Measurements from ENCODE around the gene WWC2.

Gene WWC2

DNA sequence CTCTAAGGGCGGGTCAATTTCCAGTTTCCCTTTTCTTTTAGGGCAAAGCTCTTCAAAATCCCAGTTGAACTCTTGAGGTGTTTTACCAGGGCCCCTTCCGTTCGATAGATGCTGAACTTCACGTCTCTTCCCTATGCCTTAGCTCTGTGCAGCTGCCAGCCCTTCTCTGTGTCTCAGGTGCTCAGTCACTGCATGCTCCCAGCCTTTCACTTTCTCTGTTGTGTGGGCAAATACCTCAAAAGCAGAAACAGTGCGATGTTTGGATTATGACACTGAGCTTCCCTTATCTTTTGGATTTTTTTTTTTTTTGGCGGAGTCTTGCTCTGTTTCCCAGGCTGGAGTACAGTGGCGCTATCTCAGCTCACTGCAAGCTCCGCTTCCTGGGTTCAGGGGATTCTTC lies 112.5 kb downstream of the WWC2 start:
- TF ChIP-seq, protein P1, sequence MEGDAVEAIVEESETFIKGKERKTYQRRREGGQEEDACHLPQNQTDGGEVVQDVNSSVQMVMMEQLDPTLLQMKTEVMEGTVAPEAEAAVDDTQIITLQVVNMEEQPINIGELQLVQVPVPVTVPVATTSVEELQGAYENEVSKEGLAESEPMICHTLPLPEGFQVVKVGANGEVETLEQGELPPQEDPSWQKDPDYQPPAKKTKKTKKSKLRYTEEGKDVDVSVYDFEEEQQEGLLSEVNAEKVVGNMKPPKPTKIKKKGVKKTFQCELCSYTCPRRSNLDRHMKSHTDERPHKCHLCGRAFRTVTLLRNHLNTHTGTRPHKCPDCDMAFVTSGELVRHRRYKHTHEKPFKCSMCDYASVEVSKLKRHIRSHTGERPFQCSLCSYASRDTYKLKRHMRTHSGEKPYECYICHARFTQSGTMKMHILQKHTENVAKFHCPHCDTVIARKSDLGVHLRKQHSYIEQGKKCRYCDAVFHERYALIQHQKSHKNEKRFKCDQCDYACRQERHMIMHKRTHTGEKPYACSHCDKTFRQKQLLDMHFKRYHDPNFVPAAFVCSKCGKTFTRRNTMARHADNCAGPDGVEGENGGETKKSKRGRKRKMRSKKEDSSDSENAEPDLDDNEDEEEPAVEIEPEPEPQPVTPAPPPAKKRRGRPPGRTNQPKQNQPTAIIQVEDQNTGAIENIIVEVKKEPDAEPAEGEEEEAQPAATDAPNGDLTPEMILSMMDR (conservative IDR thresholded peaks at IDR 0.05; ENCODE audit: low read depth, low read length), result no peak
- no peak for DNase-seq (ENCODE audit: low read depth)
- H3K4me3 ChIP-seq (ENCODE audit: low read depth, low read length), result no peak overlapping the region

DNA sequence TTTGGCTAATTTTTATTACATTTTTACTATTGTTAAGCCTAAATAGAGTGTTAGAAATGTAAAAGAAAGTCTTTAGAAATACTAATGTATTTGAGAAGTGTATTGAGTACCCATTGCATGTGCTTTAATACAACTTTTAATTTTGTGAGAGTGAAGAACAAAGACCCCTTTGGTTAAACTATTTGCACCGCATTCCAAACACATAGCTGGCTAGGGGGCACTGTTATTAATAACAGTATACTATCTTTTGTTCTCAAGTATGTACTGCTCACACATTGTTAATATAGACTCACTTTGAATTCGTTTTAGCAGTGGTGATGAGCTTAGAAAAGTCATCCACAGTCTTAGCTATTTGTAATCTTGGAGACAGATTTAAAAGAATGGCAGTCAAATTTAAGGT lies 114.9 kb downstream of the WWC2 start:
- H3K4me3 ChIP-seq (ENCODE audit: low read depth, low read length), result no peak overlapping the region
- TF ChIP-seq, protein P1 (conservative IDR thresholded peaks at IDR 0.05; ENCODE audit: low read depth, low read length), result no peak
- DNase-seq (ENCODE audit: low read depth), result no peak

DNA sequence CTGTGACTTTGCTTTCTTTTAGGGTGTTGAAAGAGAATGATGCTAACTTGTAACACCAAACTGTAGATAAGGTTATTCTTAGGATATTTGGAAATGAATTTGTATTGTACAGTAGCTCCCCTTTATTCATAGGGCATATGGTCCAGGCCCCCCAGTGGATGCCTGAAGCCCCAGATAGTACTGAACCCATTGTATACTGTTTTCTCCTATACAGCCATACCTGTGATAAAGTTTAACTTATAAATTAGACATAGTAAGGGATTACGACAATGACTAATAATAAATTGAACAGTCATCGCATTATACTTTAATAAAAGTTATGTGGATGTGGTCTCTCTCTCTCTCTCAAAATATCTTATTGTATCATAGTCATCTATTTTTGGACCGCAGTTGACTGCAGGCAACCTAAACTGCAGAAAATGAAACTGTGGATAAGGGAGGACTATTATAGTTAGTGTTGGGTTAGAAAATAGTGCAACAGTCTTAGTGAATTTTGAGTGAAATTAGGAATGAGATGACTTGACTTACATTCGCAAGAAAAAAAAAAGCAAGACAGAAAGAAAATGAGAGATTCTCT lies 115.9 kb downstream of the WWC2 start:
- DNase-seq (ENCODE audit: low read depth), result no peak
- TF ChIP-seq, protein P1 (conservative IDR thresholded peaks at IDR 0.05; ENCODE audit: low read depth, low read length), result no peak
- no peak overlapping the region for H3K4me3 ChIP-seq (ENCODE audit: low read depth, low read length)

DNA sequence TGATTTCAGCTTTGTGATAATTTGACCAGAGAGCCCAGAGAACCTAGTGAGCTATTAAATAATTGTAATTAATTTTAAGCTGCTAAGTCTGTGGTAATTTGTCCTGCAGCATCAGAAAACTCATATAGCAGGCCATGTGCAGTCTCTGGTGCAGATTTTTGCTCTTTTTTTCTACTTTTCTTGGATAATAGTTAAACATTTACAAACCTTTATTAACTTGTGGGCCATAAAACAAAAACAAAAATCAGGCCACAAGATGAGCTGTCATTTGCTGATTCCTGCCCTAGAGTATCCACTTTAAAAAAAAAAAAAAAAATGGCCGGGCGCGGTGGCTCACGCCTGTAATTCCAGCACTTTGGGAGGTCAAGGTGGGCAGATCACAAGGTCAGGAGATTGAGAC lies 121.2 kb downstream of the WWC2 start:
- H3K4me3 ChIP-seq (ENCODE audit: low read depth, low read length), result no peak overlapping the region
- no peak for DNase-seq (ENCODE audit: low read depth)
- TF ChIP-seq, protein P1 (conservative IDR thresholded peaks at IDR 0.05; ENCODE audit: low read depth, low read length), result no peak

DNA sequence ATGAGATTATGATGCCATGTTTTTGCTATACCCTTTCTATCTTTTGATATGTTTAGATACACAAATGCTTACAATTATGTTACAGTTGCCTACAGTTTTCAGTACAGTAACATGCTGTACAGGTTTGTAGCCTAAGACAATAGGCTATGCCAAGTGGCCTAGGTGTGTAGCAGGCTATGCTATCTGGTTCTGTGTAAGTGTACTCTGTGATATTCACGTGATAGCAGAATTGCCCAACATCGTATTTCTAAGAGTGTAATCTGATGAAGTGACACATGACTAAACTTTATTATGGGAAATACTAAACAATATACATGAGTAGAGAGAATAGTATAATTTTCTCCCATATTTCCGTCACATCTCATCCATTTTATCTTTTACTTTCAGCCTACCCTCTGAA lies 124.0 kb downstream of the WWC2 start:
- H3K4me3 ChIP-seq (ENCODE audit: low read depth, low read length), result no peak overlapping the region
- no peak for DNase-seq (ENCODE audit: low read depth)
- TF ChIP-seq, protein P1 (conservative IDR thresholded peaks at IDR 0.05; ENCODE audit: low read depth, low read length), result no peak

DNA sequence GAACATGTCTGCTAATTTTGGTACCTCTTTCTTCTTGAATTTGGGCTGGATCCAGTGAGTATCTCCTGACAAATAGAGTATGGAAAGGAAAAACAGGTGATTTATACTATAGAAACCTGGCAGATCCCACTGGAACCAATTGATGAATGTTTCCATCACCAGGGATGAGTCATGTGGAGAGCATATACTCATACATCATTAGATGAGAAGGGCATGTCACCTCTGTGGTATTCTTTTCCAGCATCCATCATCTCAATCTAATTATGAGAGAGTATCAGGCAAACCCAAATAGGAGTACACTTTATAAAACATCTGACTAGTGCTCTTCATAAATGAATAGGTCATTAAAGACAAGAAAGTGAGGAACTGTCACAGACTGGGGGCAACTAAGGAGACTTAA lies 130.3 kb downstream of the WWC2 start:
- TF ChIP-seq, protein P1 (conservative IDR thresholded peaks at IDR 0.05; ENCODE audit: low read depth, low read length), result no peak
- DNase-seq (ENCODE audit: low read depth), result no peak
- H3K4me3 ChIP-seq (ENCODE audit: low read depth, low read length), result no peak overlapping the region

DNA sequence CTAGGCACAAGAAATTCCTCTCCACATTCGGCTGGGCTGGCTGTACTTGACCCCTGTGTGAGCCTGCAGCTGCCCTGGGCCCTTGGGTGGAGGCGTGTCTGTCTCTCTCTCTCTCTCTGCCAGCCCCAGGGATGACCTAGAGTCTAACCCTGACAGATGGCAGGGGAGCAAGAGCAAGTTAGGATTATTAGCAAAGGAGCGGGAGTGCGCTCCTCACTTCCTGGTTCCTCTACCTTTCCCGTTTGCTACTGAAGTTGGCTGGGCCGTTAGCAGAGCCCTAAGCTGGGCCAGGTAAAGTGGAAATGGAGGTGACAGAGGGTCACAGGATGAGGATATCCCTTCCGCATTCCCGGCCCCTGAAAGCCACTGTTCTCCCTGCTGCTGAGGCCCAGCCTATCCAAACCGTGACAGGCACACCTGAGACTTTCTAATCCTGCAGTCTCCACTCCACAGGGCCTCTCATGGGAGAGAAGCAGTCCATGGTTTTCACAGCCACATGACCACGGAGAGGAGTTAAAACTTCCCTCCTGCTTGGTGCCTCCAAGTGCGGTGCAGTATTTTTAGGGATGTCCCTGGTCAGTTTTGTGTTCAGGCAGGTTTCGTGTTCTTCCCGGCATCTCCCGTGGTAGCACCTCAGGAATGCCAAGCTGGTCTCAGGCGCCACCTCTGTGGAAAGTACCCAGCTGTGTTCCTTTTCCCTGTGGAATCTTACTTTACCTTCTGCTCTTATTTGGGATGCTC lies 141.7 kb downstream of the WWC2 start:
- H3K4me3 ChIP-seq (ENCODE audit: low read depth, low read length), result no peak overlapping the region
- no peak for DNase-seq (ENCODE audit: low read depth)
- TF ChIP-seq, protein P1 (conservative IDR thresholded peaks at IDR 0.05; ENCODE audit: low read depth, low read length), result no peak

Data from choroid plexus epithelial cell (primary cell).